ENCODE data around the gene CUL3. TPM values are rescaled to one million over a fixed set of nuclear protein-coding genes. Genes with fewer than 3 reads are reported as not detected.
A peak's percentile ranks its signal among the peaks of the same experiment; 100 is the strongest.

CUL3 gene
- total and polyA plus RNA-seq, 2 of the 8 experiments (the other 6 are each of a cell fraction or from before 2014, with no cell fraction given): 28.5 to 113 TPM

DNA sequence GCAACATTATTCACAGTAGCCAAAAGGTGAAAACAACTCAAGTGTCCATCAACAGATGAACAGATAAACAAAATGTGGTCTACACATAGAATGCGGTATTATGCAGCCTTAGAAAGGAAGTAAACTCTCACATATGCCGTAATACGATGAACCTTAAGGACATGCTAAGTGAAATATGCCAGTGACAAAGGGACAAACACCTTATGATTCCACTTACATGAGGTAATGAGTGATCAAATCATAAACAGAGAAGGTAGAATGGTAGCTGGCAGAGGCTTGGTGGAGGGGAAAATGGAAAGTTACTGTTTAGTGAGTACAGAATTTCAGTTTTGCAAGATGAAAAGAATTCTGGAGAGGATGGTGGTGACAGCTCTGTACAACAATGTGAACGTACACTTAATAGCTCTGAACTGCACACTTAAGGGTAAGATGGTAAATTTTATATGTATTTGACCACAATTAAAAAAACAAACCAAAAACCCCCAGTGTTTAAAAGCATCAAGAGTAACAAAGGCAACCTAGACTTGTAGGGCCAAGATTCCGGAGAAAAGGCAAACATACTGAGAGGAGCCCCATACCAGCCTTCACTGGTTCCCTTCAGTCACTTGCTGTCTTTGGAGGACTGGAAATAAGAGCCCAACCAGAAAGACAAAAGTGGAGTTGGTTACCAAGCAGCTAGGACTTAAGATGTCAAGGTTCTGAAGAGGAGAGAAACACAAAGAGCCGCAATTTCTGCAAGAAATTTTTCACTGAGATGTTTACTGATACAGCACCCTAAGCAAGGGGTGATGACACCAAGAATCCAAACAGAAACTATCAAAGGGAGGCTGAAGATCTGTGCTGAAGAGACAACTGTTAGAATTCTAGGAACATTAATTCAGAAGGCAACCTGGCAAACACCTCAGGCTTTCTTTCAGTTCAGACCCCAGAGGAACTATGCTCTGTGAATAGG, 61.3 kb downstream of the CUL3 start:
- no peaks in the 10 kb centered on the region for H3K27me3 ChIP-seq (replicated peaks in 1 of 4; ENCODE audit: control insufficient read depth in 3 of 4, extremely low read depth in 1 of 4, insufficient read depth in 3 of 4, low read length in 3 of 4)
- CTCF ChIA-PET (ENCODE audit: partially characterized antibody): interaction anchor here (1.0 to 1.6 kb wide), 2 partner anchors 20 to 76 kb away, joined by 3 to 4 read pairs; no protein-coding TSS in a partner anchor

More for the DNA sequence above, 61.3 kb downstream of the CUL3 start:
- Histone ChIP-seq H3K23ac (ENCODE audit: insufficient read length) (no peak overlapping the region), H3K9me3 (ENCODE audit: insufficient read depth in 2 of 2, low read depth in 1 of 2, low read length in 1 of 2) (no peaks in the 10 kb centered on the region), H2BK120ac (replicated peaks; ENCODE audit: low read depth, low read length) (no peak overlapping the region), H3K36me3 (ENCODE audit: control insufficient read depth in 2 of 4, insufficient read depth in 4 of 4, low read length in 3 of 4) (no peaks in the 10 kb centered on the region), H4K91ac (replicated peaks; ENCODE audit: insufficient read length, low read length) (no peak overlapping the region), H4K20me1 (replicated peaks in 1 of 2; ENCODE audit: control insufficient read depth in 1 of 2, insufficient read depth in 2 of 2, low read length in 2 of 2) (peaks cover 3 to 4% of the 10 kb centered on the region in 2 experiments), H3K27ac (ENCODE audit: low read depth, low read length) (0 out of 2 replicates have a peak overlapping the region, but pooled peaks have one; percentile 51), H4K8ac (ENCODE audit: extremely low read depth, insufficient read depth, low read length) (no peak overlapping the region), H3K56ac (replicated peaks; ENCODE audit: insufficient read length, low read depth, low read length) (no peak overlapping the region), H2BK20ac (ENCODE audit: low read length) (no peak overlapping the region), H2BK15ac (ENCODE audit: low read length) (no peak overlapping the region), H2BK5ac (ENCODE audit: low read depth, low read length) (no peak overlapping the region), H2AFZ (ENCODE audit: low read length) (no peak overlapping the region), H2AK5ac (ENCODE audit: low read depth, low read length) (no peak overlapping the region; the same call in 1 of the 2 replicates), H2BK12ac (ENCODE audit: low read depth, low read length) (no peak overlapping the region), H3K79me2 (ENCODE audit: control insufficient read depth in 1 of 2, insufficient read depth in 2 of 2, low read length in 2 of 2) (peaks cover 11 to 93% of the 10 kb centered on the region in 2 experiments), H3K4ac (replicated peaks; ENCODE audit: insufficient read length, low read depth, low read length) (no peak overlapping the region), H3K4me2 (ENCODE audit: insufficient read depth in 1 of 2, low read depth in 2 of 2, low read length in 2 of 2) (no peak overlapping the region), H3K79me1 (ENCODE audit: low read depth, low read length) (no peaks in the 10 kb centered on the region; the same call in 1 of the 2 replicates), H3K23me2 (ENCODE audit: low read depth, low read length) (no peaks in the 10 kb centered on the region), H3K18ac (ENCODE audit: extremely low read depth, low read length) (no peak overlapping the region), H4K5ac (ENCODE audit: insufficient read length, low read depth, low read length) (no peak overlapping the region), H3K9ac (replicated peaks in 1 of 4; ENCODE audit: extremely low read depth in 1 of 4, low read depth in 3 of 4, low read length in 3 of 4) (no peak overlapping the region), H3K4me1 (replicated peaks in 1 of 4; ENCODE audit: control insufficient read depth in 3 of 4, insufficient read depth in 4 of 4, low read length in 3 of 4) (peaks cover 0 to 12% (median 1%) of the 10 kb centered on the region in 4 experiments; a peak in 2 of 7 replicates), H3K4me3 (ENCODE audit: extremely low read depth in 1 of 4, insufficient read depth in 2 of 4, low read depth in 3 of 4, low read length in 4 of 4) (no peak overlapping the region), H3K14ac (ENCODE audit: insufficient read length) (no peak overlapping the region)
- WGBS, 2 experiments (ENCODE audit: extremely low coverage in 1 of 2, insufficient coverage in 1 of 2, insufficient read length in 1 of 2, insufficient replicate concordance in 2 of 2, low coverage in 1 of 2, low lambda C conversion rate in 2 of 2, missing lambda C conversion rate in 1 of 2): 87% methylated on average over 6 of the region's 6 CpGs; no CpG with 5 or more reads in 1 of the 2 experiments
- TF ChIP-seq TAF7 (optimal IDR thresholded peaks at IDR 0.05; ENCODE audit: borderline replicate concordance, low read depth, low read length) (no peak), RFX5 (IDR thresholded peaks at IDR 0.05; ENCODE audit: borderline replicate concordance, low read depth, low read length) (no peak), SAP30 (IDR thresholded peaks at IDR 0.05; ENCODE audit: insufficient read depth, insufficient replicate concordance, low read length) (no peak), JUND (IDR thresholded peaks at IDR 0.05; ENCODE audit: low read length) (no peak), TAF1 (IDR thresholded peaks at IDR 0.05; ENCODE audit: low read depth, low read length) (no peak), CEBPB (IDR thresholded peaks at IDR 0.05; ENCODE audit: low read depth, low read length) (no peak)
- FAIRE-seq (no peak), DNase-seq (ENCODE audit: low read depth in 1 of 2, low spot score in 2 of 2) (no peak)
- POLR2A ChIA-PET (ENCODE audit: partially characterized antibody): interaction anchor here (1.8 kb wide), 1 partner anchor 8 kb away, joined by 5 read pairs; no protein-coding TSS in a partner anchor

All from H1 (cell line).